OCI-LY7 (cell line): ENCODE data around the gene SLC39A3.

Experiments used
- EZH2phosphoT487 ChIP-seq: fragments of 200-600 bp; sonication (generic); IDR thresholded peaks from 2 replicates; pipeline ENCODE4 v1.6.1; 2018; ENCODE audit warnings: low read depth, borderline replicate concordance, mild to moderate bottlenecking, mixed run types, antibody characterized with exemption, low read length, moderate library complexity, mixed read lengths
- TF ChIP-seq, protein P1 (sequence below): fragments of 200-600 bp; sonication (generic); conservative IDR thresholded peaks from 2 replicates; pipeline ENCODE4 v1.5.1; 2014; ENCODE audit warnings: mild to moderate bottlenecking, antibody characterized with exemption, low read length, moderate library complexity, mixed read lengths

DNA sequence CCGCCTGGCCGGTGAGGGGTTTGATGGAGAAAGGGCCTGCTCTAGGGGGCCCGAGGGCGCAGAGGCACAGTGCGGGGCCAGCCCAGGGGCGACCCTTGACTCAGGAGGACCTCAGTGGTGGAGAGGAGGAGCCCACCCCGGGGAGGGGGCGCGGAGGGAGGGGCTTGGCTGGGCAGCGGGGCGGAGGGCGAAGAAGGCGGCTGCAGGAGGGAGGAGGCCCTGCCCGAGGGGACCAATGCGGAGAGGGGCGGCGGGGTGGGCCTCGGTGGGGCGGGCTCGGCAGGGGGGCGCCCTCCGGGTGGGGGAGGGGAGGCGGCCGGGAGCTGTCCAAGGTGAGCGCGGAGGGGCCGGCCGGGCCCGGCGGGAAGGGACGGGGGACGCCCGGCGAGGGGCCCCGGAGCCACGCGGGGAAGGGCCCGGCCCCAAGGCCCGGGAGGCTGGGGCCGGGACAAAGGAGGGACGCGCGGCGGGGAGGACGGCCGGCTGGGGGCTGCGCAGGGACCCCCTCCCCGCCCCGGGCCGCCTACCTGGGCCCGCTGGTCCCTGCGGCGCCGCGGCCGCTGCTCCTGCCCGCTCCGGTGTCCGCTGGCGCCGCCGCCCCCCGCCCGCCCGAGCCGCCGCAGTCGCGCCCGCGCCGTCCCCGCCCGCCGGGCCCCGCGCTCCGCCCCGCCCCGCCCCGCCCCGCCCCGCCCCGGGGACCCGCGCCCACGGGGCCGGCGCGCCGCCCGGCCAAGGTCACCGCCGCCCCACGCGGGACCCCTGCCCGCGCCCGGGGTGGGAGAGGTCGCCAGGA lies 18.8 kb downstream of the SLC39A3 start, which contains the start of gene DIRAS1:
- TF ChIP-seq, protein P1, sequence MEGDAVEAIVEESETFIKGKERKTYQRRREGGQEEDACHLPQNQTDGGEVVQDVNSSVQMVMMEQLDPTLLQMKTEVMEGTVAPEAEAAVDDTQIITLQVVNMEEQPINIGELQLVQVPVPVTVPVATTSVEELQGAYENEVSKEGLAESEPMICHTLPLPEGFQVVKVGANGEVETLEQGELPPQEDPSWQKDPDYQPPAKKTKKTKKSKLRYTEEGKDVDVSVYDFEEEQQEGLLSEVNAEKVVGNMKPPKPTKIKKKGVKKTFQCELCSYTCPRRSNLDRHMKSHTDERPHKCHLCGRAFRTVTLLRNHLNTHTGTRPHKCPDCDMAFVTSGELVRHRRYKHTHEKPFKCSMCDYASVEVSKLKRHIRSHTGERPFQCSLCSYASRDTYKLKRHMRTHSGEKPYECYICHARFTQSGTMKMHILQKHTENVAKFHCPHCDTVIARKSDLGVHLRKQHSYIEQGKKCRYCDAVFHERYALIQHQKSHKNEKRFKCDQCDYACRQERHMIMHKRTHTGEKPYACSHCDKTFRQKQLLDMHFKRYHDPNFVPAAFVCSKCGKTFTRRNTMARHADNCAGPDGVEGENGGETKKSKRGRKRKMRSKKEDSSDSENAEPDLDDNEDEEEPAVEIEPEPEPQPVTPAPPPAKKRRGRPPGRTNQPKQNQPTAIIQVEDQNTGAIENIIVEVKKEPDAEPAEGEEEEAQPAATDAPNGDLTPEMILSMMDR = no peak
- TF ChIP-seq EZH2phosphoT487 = no peak
